Lower leg skin (tissue), 3 donors: ENCODE measurements around the gene NAPEPLD.

ENCODE experiments used
- CTCF ChIP-seq, 3 donors: fragments of 450-650 bp; IDR thresholded peaks; one replicate each; pipeline ENCODE4 v1.5.1; 2016; ENCODE audit warnings: antibody characterized with exemption in 3 of 3, mild to moderate bottlenecking in 3 of 3, moderate library complexity in 2 of 3
- POLR2A ChIP-seq, 2 donors: fragments of 450-650 bp; IDR thresholded peaks; one replicate each; pipeline ENCODE4 v1.6.1; 2016 to 2017; ENCODE audit warnings: antibody characterized with exemption in 2 of 2, mild to moderate bottlenecking in 1 of 2, moderate library complexity in 1 of 2

GRCh38 chr7:103148131-103148993 lies 537 bp downstream of the NAPEPLD start:
- TF ChIP-seq POLR2A (IDR thresholded peaks at IDR 0.05) (no peak), CTCF (IDR thresholded peaks at IDR 0.05) (no peak)
